ENCODE results near the gene PRND. TPM values are rescaled to one million over a fixed set of nuclear protein-coding genes. Genes with fewer than 3 reads are reported as not detected.
A peak's percentile ranks its signal among the peaks of the same experiment; 100 is the strongest.

Gene PRND
- total and polyA plus RNA-seq, 4 donors: 0.22 to 12.1 TPM; not detected in 2

GRCh38 chr20:4765681-4766080 is 44.0 kb downstream of the PRND start:
- H3K27me3 ChIP-seq (ENCODE audit: control insufficient read depth in 3 of 3, insufficient read depth in 3 of 3, low read length in 2 of 3): peaks cover 0 to 12% (median 8%) of the 10 kb centered on the region in 3 donors
- H3K4me1 ChIP-seq (ENCODE audit: control insufficient read depth in 5 of 5, insufficient read depth in 5 of 5, low read length in 5 of 5): peaks cover 0 to 6% (median 0%) of the 10 kb centered on the region in 5 donors
- H3K36me3 ChIP-seq (ENCODE audit: control insufficient read depth in 4 of 4, insufficient read depth in 4 of 4, low read length in 4 of 4): no peaks in the 10 kb centered on the region
- WGBS, 2 donors: 94 to 98% methylated on average over 3 of the region's 3 CpGs
- no peak overlapping the region for H3K4me3 ChIP-seq
- DNase-seq (no peak), ATAC-seq (ENCODE audit: insufficient read depth, low FRiP score) (no peak)
- H3K27ac ChIP-seq (ENCODE audit: low read depth in 1 of 2, low read length in 1 of 2): no peak overlapping the region
- no peak overlapping the region for H3K9ac ChIP-seq (ENCODE audit: insufficient read depth in 1 of 2, low read length in 2 of 2)
- no peak for TF ChIP-seq CTCF (IDR thresholded peaks at IDR 0.05; ENCODE audit: control extremely low read depth, extremely low read depth)
- peaks cover 0 to 2% (median 0%) of the 10 kb centered on the region in 4 donors for H3K9me3 ChIP-seq (ENCODE audit: control insufficient read depth in 4 of 4, insufficient read depth in 3 of 4, low read length in 3 of 4)

GRCh38 chr20:4766631-4767030 is 44.9 kb downstream of the PRND start:
- Histone ChIP-seq H3K9me3 (ENCODE audit: control insufficient read depth in 4 of 4, insufficient read depth in 3 of 4, low read length in 3 of 4) (peaks cover 0 to 6% (median 2%) of the 10 kb centered on the region in 4 donors), H3K27me3 (ENCODE audit: control insufficient read depth in 3 of 3, insufficient read depth in 3 of 3, low read length in 2 of 3) (peaks cover 0 to 7% (median 5%) of the 10 kb centered on the region in 3 donors), H3K4me3 (no peak overlapping the region), H3K9ac (ENCODE audit: insufficient read depth in 1 of 2, low read length in 2 of 2) (no peak overlapping the region), H3K36me3 (ENCODE audit: control insufficient read depth in 4 of 4, insufficient read depth in 4 of 4, low read length in 4 of 4) (no peaks in the 10 kb centered on the region), H3K4me1 (ENCODE audit: control insufficient read depth in 5 of 5, insufficient read depth in 5 of 5, low read length in 5 of 5) (peaks cover 0 to 1% (median 0%) of the 10 kb centered on the region in 5 donors), H3K27ac (ENCODE audit: low read depth in 1 of 2, low read length in 1 of 2) (no peak overlapping the region)
- ATAC-seq (ENCODE audit: insufficient read depth, low FRiP score) (peak; percentile 34), DNase-seq (no peak)
- TF ChIP-seq CTCF (IDR thresholded peaks at IDR 0.05; ENCODE audit: control extremely low read depth, extremely low read depth): no peak
- 23 to 54% methylated on average over 2 of the region's 2 CpGs for WGBS, 2 donors

- WGBS, 2 donors: 28 to 63% methylated on average over 3 of the region's 3 CpGs
- Histone ChIP-seq H3K4me3 (no peak overlapping the region), H3K36me3 (ENCODE audit: control insufficient read depth in 4 of 4, insufficient read depth in 4 of 4, low read length in 4 of 4) (no peaks in the 10 kb centered on the region), H3K27me3 (ENCODE audit: control insufficient read depth in 3 of 3, insufficient read depth in 3 of 3, low read length in 2 of 3) (peaks cover 0 to 3% (median under 1%) of the 10 kb centered on the region in 3 donors), H3K9ac (ENCODE audit: insufficient read depth in 1 of 2, low read length in 2 of 2) (no peak overlapping the region), H3K4me1 (ENCODE audit: control insufficient read depth in 5 of 5, insufficient read depth in 5 of 5, low read length in 5 of 5) (peaks cover 0 to 1% (median 0%) of the 10 kb centered on the region in 5 donors), H3K27ac (ENCODE audit: low read depth in 1 of 2, low read length in 1 of 2) (no peak overlapping the region), H3K9me3 (ENCODE audit: control insufficient read depth in 4 of 4, insufficient read depth in 3 of 4, low read length in 3 of 4) (peaks cover 0 to 7% (median 3%) of the 10 kb centered on the region in 4 donors)
- ATAC-seq (ENCODE audit: insufficient read depth, low FRiP score) (no peak), DNase-seq (no peak)
- TF ChIP-seq CTCF (IDR thresholded peaks at IDR 0.05; ENCODE audit: control extremely low read depth, extremely low read depth): no peak
These were observed 45.4 kb downstream of the PRND start for GRCh38 chr20:4767084-4767483.

GRCh38 chr20:4769328-4769727 is 47.6 kb downstream of the PRND start:
- 92 to 95% methylated on average over 2 of the region's 2 CpGs for WGBS, 2 donors
- Histone ChIP-seq H3K9ac (ENCODE audit: insufficient read depth in 1 of 2, low read length in 2 of 2) (no peak overlapping the region), H3K4me1 (ENCODE audit: control insufficient read depth in 5 of 5, insufficient read depth in 5 of 5, low read length in 5 of 5) (peaks cover 0 to 1% (median 0%) of the 10 kb centered on the region in 5 donors), H3K36me3 (ENCODE audit: control insufficient read depth in 4 of 4, insufficient read depth in 4 of 4, low read length in 4 of 4) (no peaks in the 10 kb centered on the region), H3K9me3 (ENCODE audit: control insufficient read depth in 4 of 4, insufficient read depth in 3 of 4, low read length in 3 of 4) (peaks cover 0 to 7% (median 3%) of the 10 kb centered on the region in 4 donors), H3K27me3 (ENCODE audit: control insufficient read depth in 3 of 3, insufficient read depth in 3 of 3, low read length in 2 of 3) (no peaks in the 10 kb centered on the region), H3K4me3 (no peak overlapping the region), H3K27ac (ENCODE audit: low read depth in 1 of 2, low read length in 1 of 2) (no peak overlapping the region)
- DNase-seq (no peak), ATAC-seq (ENCODE audit: insufficient read depth, low FRiP score) (no peak)
- TF ChIP-seq CTCF (IDR thresholded peaks at IDR 0.05; ENCODE audit: control extremely low read depth, extremely low read depth): no peak
